ENCODE results near the gene OR5AU1. TPM values are rescaled to one million over a fixed set of nuclear protein-coding genes. Genes with fewer than 3 reads are reported as not detected.
"Not testable (repeated sequence)": the region's sequence is repeated elsewhere in the genome, so short reads cannot be mapped to it uniquely, and the experiment has no call there.

Gene OR5AU1
- polyA plus RNA-seq, 1 experiment: not detected

DNA sequence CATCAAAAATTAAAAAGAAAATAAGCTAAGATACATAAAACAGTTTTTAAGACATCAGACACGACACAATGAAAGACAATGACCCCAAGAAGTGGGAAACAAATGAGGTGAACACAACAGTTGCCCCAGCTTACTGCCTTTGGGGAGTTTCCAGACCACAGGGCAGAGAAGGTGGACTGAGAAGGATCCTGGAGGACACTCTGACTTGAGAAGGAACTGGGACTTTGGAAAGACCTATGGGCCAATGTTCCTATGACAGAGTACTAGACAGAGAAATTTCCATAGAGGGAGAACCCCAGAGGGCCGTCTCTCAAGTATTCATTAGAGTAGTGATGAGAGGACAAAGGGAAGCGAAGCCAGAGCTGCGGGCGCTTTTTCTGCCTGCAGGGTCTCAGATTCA is 6.2 kb upstream of the OR5AU1 start:
- TF ChIP-seq, protein P1, sequence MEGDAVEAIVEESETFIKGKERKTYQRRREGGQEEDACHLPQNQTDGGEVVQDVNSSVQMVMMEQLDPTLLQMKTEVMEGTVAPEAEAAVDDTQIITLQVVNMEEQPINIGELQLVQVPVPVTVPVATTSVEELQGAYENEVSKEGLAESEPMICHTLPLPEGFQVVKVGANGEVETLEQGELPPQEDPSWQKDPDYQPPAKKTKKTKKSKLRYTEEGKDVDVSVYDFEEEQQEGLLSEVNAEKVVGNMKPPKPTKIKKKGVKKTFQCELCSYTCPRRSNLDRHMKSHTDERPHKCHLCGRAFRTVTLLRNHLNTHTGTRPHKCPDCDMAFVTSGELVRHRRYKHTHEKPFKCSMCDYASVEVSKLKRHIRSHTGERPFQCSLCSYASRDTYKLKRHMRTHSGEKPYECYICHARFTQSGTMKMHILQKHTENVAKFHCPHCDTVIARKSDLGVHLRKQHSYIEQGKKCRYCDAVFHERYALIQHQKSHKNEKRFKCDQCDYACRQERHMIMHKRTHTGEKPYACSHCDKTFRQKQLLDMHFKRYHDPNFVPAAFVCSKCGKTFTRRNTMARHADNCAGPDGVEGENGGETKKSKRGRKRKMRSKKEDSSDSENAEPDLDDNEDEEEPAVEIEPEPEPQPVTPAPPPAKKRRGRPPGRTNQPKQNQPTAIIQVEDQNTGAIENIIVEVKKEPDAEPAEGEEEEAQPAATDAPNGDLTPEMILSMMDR (IDR thresholded peaks at IDR 0.05; ENCODE audit: low read depth, low read length): no peak
- H3K9me3 ChIP-seq (ENCODE audit: control insufficient read depth, insufficient read depth, low read length): no peaks in the 10 kb centered on the region

DNA sequence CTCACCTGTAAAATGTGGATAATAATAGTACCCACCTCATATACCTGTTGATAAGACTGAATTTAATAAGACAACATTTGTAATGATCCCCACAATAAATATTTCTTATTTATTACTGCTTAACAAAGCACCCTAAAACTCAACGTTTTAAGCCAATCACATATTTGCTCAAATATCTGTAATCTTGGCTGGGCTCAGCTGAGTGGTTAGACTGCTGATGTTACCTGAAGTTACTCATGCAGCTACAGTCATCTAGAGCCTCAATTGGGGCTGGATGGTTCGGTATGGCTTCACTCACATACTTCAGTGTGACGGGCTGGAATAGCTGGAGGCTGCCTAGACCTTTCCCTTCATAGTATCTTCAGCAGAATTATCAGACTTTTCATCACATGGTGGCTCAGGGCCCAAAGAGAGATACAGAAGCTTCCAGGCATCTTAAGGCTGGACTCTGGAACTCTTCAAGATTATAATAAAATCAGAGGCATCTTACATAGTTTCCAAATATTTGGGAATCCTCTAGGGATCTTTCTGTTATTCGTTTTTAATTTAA is 4.3 kb upstream of the OR5AU1 start:
- TF ChIP-seq, protein P1 (IDR thresholded peaks at IDR 0.05; ENCODE audit: low read depth, low read length): no peak
- H3K27me3 ChIP-seq (ENCODE audit: control insufficient read depth, insufficient read depth, low read length): peaks cover 3% of the 10 kb centered on the region
- DNase-seq (ENCODE audit: low read depth, low spot score): no peak
- ChIA-PET CTCF (no interaction called here), POLR2A (no interaction called here)
- no peak overlapping the region for H3K27ac ChIP-seq (ENCODE audit: low read depth, low read length)
- no peaks in the 10 kb centered on the region for H3K9me3 ChIP-seq (ENCODE audit: control insufficient read depth, insufficient read depth, low read length)
- H3K4me3 ChIP-seq (ENCODE audit: low read depth, low read length): no peak overlapping the region

More for the DNA sequence above, 6.2 kb upstream of the OR5AU1 start:
- Histone ChIP-seq H3K27ac (ENCODE audit: low read depth, low read length) (no peak overlapping the region), H3K4me3 (ENCODE audit: low read depth, low read length) (no peak overlapping the region), H3K27me3 (ENCODE audit: control insufficient read depth, insufficient read depth, low read length) (peaks cover 3% of the 10 kb centered on the region)
- POLR2A ChIA-PET: no interaction called here
- CTCF ChIA-PET: no interaction called here
- no peak for DNase-seq (ENCODE audit: low read depth, low spot score)

DNA sequence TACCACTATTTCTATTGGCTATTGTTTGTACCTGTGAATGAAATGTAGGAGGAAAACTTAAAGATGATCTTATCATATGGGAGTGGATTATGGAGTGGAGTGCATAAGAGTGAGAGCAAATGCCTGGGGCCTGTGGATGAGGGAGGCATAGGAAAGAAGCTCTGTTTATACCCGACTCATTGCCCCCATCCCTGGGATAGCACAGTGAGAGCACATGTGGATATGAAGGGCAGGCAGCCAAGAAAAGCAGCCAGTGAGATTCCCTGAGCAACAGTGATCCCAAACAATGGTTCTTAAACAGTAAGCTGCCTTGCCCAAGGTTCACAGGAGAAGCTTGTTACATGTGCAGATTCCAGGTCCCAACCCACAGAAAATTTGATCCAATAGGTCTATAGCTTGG is 2.3 kb upstream of the OR5AU1 start:
- POLR2A ChIA-PET; CTCF ChIA-PET; H3K4me3 ChIP-seq (ENCODE audit: low read depth, low read length); H3K27me3 ChIP-seq (ENCODE audit: control insufficient read depth, insufficient read depth, low read length); H3K27ac ChIP-seq (ENCODE audit: low read depth, low read length); DNase-seq (ENCODE audit: low read depth, low spot score); H3K9me3 ChIP-seq (ENCODE audit: control insufficient read depth, insufficient read depth, low read length): not testable (repeated sequence)

DNA sequence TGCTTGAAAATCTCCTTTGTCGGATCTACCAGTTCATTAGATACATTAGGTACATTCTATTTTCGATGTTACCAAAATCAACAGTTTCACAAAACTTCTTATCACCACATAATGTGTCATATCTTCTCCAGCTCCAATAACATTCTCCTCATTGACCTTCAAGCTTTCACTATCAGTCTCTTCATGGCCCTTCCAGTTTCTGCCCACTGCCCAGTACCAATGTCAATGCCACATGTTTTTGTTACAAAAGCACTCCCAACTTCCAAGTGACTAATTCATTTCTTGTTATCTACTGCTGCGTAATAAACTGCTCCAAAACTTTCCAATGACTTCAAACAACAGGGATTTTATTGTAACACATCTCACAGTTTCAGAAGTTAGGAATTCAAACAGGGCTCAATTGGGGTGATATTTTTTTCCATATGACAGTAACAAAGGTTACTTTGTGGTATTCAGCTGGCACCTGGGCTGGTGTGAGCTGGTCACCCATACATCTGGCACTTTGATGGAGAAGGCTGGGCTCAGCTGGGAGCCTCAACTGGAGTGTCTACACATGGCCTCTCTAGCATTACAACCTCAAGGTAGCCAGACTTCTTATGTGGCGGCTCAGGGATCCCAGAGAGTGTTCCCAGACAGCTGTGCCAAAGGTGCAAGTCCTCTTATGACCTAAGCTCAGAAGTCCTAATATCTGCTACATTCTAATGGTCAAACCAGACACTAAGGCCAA is 6.1 kb downstream of the OR5AU1 start:
- POLR2A ChIA-PET: no interaction called here
- H3K9me3 ChIP-seq (ENCODE audit: control insufficient read depth, insufficient read depth, low read length): no peaks in the 10 kb centered on the region
- CTCF ChIA-PET: no interaction called here
- no peak overlapping the region for H3K4me3 ChIP-seq (ENCODE audit: low read depth, low read length)
- H3K27me3 ChIP-seq (ENCODE audit: control insufficient read depth, insufficient read depth, low read length): peaks cover 3% of the 10 kb centered on the region
- no peak for DNase-seq (ENCODE audit: low read depth, low spot score)
- TF ChIP-seq, protein P1 (IDR thresholded peaks at IDR 0.05; ENCODE audit: low read depth, low read length): no peak
- H3K27ac ChIP-seq (ENCODE audit: low read depth, low read length): no peak overlapping the region

DNA sequence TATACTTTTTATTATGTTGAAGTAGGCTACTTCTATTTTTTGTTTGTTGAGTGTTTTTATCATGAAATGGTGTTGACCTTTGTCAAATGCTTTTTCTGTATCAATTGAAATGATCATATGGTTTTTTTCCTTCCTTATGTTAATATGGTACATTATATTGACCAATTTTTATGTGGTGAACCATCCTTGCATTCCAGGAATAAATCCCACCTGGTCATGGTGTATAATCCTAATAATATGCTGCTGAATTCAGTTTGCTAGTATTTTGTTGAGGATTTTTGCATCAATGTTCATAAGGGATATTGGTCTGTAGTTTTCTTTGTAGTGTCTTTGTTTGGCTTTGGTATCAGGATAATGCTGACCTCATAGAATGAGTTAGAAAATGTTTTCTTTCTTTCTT is 10.4 kb downstream of the OR5AU1 start:
- Histone ChIP-seq H3K27me3 (ENCODE audit: control insufficient read depth, insufficient read depth, low read length) (no peaks in the 10 kb centered on the region), H3K9me3 (ENCODE audit: control insufficient read depth, insufficient read depth, low read length) (no peaks in the 10 kb centered on the region), H3K4me3 (ENCODE audit: low read depth, low read length) (no peak overlapping the region), H3K27ac (ENCODE audit: low read depth, low read length) (no peak overlapping the region)
- DNase-seq (ENCODE audit: low read depth, low spot score): no peak
- TF ChIP-seq, protein P1 (IDR thresholded peaks at IDR 0.05; ENCODE audit: low read depth, low read length): no peak
- ChIA-PET CTCF (interaction anchor here (3.6 kb wide), 1 partner anchor 10 kb away, joined by 15 read pairs; no protein-coding TSS in a partner anchor), POLR2A (no interaction called here)
